ENCODE results near the gene TRIM31.

The TRIM31 gene

GRCh38 chr6:30075790-30076732 is 36.8 kb downstream of the TRIM31 start:
- DNase-seq (ENCODE audit: low read depth) = no peak

- DNase-seq (ENCODE audit: low read depth) = no peak
Observed at GRCh38 chr6:30075094-30075789, 37.6 kb downstream of the TRIM31 start, which contains the start of gene RNF39. TSS of gene RNF39 (minus strand) at chr6:30075769. CDS start at chr6:30075585, 184 bp downstream.

GRCh38 chr6:30074331-30075093 is 38.4 kb downstream of the TRIM31 start:
- DNase-seq (ENCODE audit: low read depth) = no peak

GRCh38 chr6:30073489-30074235 is 39.2 kb downstream of the TRIM31 start:
- no peak for DNase-seq (ENCODE audit: low read depth)

GRCh38 chr6:30071858-30072257 is 41.0 kb downstream of the TRIM31 start:
- no peak for DNase-seq (ENCODE audit: low read depth)

- no peak for DNase-seq (ENCODE audit: low read depth)
Observed at GRCh38 chr6:30071081-30071818, 41.6 kb downstream of the TRIM31 start.

GRCh38 chr6:30067460-30068139 is 45.3 kb downstream of the TRIM31 start:
- no peak for DNase-seq (ENCODE audit: low read depth)

- peak; percentile 98 for DNase-seq (ENCODE audit: low read depth)
Observed at GRCh38 chr6:30066577-30067459, 46.1 kb downstream of the TRIM31 start, which contains the start of gene PPP1R11. TSS of gene PPP1R11 (plus strand) at chr6:30067198. CDS start at chr6:30067411, 213 bp downstream.

- no peak for DNase-seq (ENCODE audit: low read depth)
Observed at GRCh38 chr6:30066082-30066481, 46.8 kb downstream of the TRIM31 start.

GRCh38 chr6:30063315-30063714 is 49.6 kb downstream of the TRIM31 start:
- no peak for DNase-seq (ENCODE audit: low read depth)

- no peak for DNase-seq (ENCODE audit: low read depth)
Observed at GRCh38 chr6:30062471-30063178, 50.3 kb downstream of the TRIM31 start.

GRCh38 chr6:30061858-30062458 is 50.9 kb downstream of the TRIM31 start:
- no peak for DNase-seq (ENCODE audit: low read depth)

GRCh38 chr6:30061092-30061857 is 51.6 kb downstream of the TRIM31 start, which contains the start of gene POLR1H:
TSS of gene POLR1H (plus strand) at chr6:30061265. CDS start at chr6:30061525, 260 bp downstream.
- peak; percentile 78 for DNase-seq (ENCODE audit: low read depth)

- DNase-seq (ENCODE audit: low read depth) = no peak
Observed at GRCh38 chr6:30060606-30061091, 52.2 kb downstream of the TRIM31 start.

- no peak for DNase-seq (ENCODE audit: low read depth)
Observed at GRCh38 chr6:30055513-30055912, 57.4 kb downstream of the TRIM31 start.

GRCh38 chr6:30053682-30054081 is 59.2 kb downstream of the TRIM31 start:
- DNase-seq (ENCODE audit: low read depth) = no peak

All from activated T-helper 9 cell treated with anti-CD3 and anti-CD28 coated beads, Interleukin-2, amount 50 U/mL, for 16 hours (primary cell).